GM12891 (cell line): Measurements from ENCODE around the gene RUNX3.

ENCODE experiments used
- PAX5 ChIP-seq: IDR thresholded peaks from 2 replicates; pipeline ENCODE4 v1.6.1; 2011; ENCODE audit warnings: low read length, moderate library complexity, mild to moderate bottlenecking; ENCODE audit not compliant: insufficient read depth, severe bottlenecking
- POLR2A ChIP-seq: IDR thresholded peaks from 2 replicates; pipeline ENCODE4 v1.6.1; 2011; ENCODE audit warnings: low read depth, low read length, control low read depth
- POLR2AphosphoS5 ChIP-seq: IDR thresholded peaks from 2 replicates; pipeline ENCODE4 v1.6.1; 2011; ENCODE audit warnings: low read depth, low read length, control low read depth
- SPI1 ChIP-seq: IDR thresholded peaks from 2 replicates; pipeline ENCODE4 v1.6.1; 2011; ENCODE audit warnings: low read depth, low read length, control low read depth
- TAF1 ChIP-seq: IDR thresholded peaks from 2 replicates; pipeline ENCODE4 v1.6.1; 2011; ENCODE audit warnings: low read depth, low read length, control low read depth

GRCh38 chr1:24860841-24861240 is 69.2 kb downstream of the RUNX3 start:
- no peak for TF ChIP-seq POLR2A
- no peak for TF ChIP-seq TAF1
- no peak for TF ChIP-seq SPI1
- TF ChIP-seq POLR2AphosphoS5, result no peak
- TF ChIP-seq PAX5, result no peak
